Panc1 (cell line): Measurements from ENCODE around the gene ZDHHC14.

Experiments
- TCF7L2 ChIP-seq: IDR thresholded peaks from 2 replicates; pipeline ENCODE4 v1.6.1; 2011; ENCODE audit warnings: mild to moderate bottlenecking, low read depth, low read length, inconsistent platforms
- TF ChIP-seq, protein P1 (sequence below): fragments of 450-650 bp; IDR thresholded peaks from 2 replicates; pipeline ENCODE4 v1.5.1; 2017; ENCODE audit warnings: mild to moderate bottlenecking

DNA sequence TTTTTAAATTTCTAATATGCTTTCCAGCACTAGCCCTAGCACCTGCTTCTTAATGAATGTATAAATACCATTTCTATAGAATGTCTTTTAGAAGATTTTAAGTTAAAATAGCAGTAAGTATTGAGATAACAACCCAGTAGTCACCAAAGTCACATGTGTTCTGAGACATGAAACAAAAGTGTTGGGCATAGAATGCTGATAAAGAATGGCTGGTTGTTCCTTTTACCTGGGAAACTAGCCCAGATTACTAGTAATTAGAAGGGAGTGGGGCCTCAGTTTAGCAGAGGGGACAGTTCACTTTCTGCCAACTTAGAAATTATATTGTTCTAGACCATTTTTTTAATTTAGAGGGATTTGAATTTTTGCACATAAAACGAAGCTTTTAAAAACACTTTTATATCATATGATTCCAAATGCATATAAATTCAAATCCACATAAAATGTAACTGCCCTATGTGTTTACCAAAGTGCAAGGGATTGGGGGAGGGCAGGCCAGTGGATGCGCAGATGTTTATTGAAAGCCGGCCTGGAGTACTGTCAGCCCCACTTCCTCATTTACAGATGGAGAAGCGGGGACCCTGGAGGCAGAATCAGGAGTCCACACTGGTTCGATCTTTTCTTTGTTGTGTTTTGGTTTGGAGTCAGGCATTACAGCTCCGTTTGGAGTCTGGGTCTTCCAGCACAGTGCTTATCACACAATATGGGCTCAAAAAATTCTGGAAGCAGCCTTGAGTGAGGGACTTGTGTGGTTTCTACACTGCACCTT is 139.8 kb downstream of the ZDHHC14 start:
- TF ChIP-seq, protein P1, sequence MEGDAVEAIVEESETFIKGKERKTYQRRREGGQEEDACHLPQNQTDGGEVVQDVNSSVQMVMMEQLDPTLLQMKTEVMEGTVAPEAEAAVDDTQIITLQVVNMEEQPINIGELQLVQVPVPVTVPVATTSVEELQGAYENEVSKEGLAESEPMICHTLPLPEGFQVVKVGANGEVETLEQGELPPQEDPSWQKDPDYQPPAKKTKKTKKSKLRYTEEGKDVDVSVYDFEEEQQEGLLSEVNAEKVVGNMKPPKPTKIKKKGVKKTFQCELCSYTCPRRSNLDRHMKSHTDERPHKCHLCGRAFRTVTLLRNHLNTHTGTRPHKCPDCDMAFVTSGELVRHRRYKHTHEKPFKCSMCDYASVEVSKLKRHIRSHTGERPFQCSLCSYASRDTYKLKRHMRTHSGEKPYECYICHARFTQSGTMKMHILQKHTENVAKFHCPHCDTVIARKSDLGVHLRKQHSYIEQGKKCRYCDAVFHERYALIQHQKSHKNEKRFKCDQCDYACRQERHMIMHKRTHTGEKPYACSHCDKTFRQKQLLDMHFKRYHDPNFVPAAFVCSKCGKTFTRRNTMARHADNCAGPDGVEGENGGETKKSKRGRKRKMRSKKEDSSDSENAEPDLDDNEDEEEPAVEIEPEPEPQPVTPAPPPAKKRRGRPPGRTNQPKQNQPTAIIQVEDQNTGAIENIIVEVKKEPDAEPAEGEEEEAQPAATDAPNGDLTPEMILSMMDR: no peak
- no peak for TF ChIP-seq TCF7L2
